H9 (cell line): ENCODE results near the gene PIK3R5. TPM values are rescaled to one million over a fixed set of nuclear protein-coding genes. Genes with fewer than 3 reads are reported as not detected.

ENCODE experiments used
- DNase-seq: peaks from one replicate; pipeline ENCODE4 v3.0.0-alpha.2; 2017
- H2AFZ ChIP-seq: one replicate; pipeline ENCODE4 v1.6.1; 2013; ENCODE audit warnings: mild to moderate bottlenecking, low read length, control low read depth, moderate library complexity
- H2AK5ac ChIP-seq: 2 replicates; pipeline ENCODE4 v1.6.1; 2013; ENCODE audit warnings: low read length, control low read depth, mixed read lengths; ENCODE audit not compliant: insufficient read length
- H2BK120ac ChIP-seq: one replicate; pipeline ENCODE4 v1.6.1; 2013; ENCODE audit warnings: low read depth, mild to moderate bottlenecking, low read length, control low read depth, inconsistent platforms; ENCODE audit not compliant: poor library complexity, severe bottlenecking
- H2BK12ac ChIP-seq: 2 replicates; pipeline ENCODE4 v1.6.1; 2013; ENCODE audit warnings: low read length, control low read depth, mixed read lengths, low read depth; ENCODE audit not compliant: insufficient read length
- H2BK15ac ChIP-seq: 2 replicates; pipeline ENCODE4 v1.6.1; 2013; ENCODE audit warnings: low read depth, low read length, control low read depth
- H2BK20ac ChIP-seq: one replicate; pipeline ENCODE4 v1.6.1; 2013; ENCODE audit warnings: low read depth, mild to moderate bottlenecking, low read length, control low read depth, inconsistent platforms; ENCODE audit not compliant: poor library complexity, severe bottlenecking
- H2BK5ac ChIP-seq: 2 replicates; pipeline ENCODE4 v1.6.1; 2013; ENCODE audit warnings: low read length, control low read depth, mixed read lengths; ENCODE audit not compliant: insufficient read length
- H3K14ac ChIP-seq: 2 replicates; pipeline ENCODE4 v1.6.1; 2013; ENCODE audit warnings: low read length, control low read depth; ENCODE audit not compliant: insufficient read depth
- H3K18ac ChIP-seq: 2 replicates; pipeline ENCODE4 v1.6.1; 2013; ENCODE audit warnings: low read depth, mild to moderate bottlenecking, mixed read lengths, low read length, control low read depth; ENCODE audit not compliant: insufficient read length
- H3K23ac ChIP-seq: 2 replicates; pipeline ENCODE4 v1.6.1; 2013; ENCODE audit warnings: low read length, control low read depth, mixed read lengths, low read depth; ENCODE audit not compliant: insufficient read length
- H3K23me2 ChIP-seq: 2 replicates; pipeline ENCODE4 v1.6.1; 2013; ENCODE audit warnings: low read depth, mild to moderate bottlenecking, mixed read lengths, low read length, control low read depth; ENCODE audit not compliant: insufficient read length, poor library complexity, severe bottlenecking
- H3K27ac ChIP-seq: 2 replicates; pipeline ENCODE4 v1.5.1; 2013; ENCODE audit warnings: low read length, control low read depth, mixed read lengths, low read depth; ENCODE audit not compliant: insufficient read length
- H3K27me3 ChIP-seq: 2 replicates; pipeline ENCODE4 v1.6.1; 2013; ENCODE audit warnings: low read length, control low read depth, inconsistent platforms; ENCODE audit not compliant: insufficient read depth
- H3K4ac ChIP-seq: 2 replicates; pipeline ENCODE4 v1.6.1; 2013; ENCODE audit warnings: low read depth, mild to moderate bottlenecking, control low read depth, inconsistent platforms, low read length, moderate library complexity
- H3K4me1 ChIP-seq: 2 replicates; pipeline ENCODE4 v1.6.1; 2013; ENCODE audit warnings: low read length, control low read depth, inconsistent platforms; ENCODE audit not compliant: insufficient read depth
- H3K4me2 ChIP-seq: 2 replicates; pipeline ENCODE4 v1.6.1; 2013; ENCODE audit warnings: low read length, control low read depth, mixed read lengths; ENCODE audit not compliant: insufficient read length, insufficient read depth
- H3K56ac ChIP-seq: 2 replicates; pipeline ENCODE4 v1.6.1; 2013; ENCODE audit warnings: low read depth, mild to moderate bottlenecking, mixed read lengths, low read length, control low read depth; ENCODE audit not compliant: insufficient read length
- H3K79me1 ChIP-seq: 2 replicates; pipeline ENCODE4 v1.6.1; 2013; ENCODE audit warnings: low read depth, mild to moderate bottlenecking, moderate library complexity, low read length, control low read depth, inconsistent platforms; ENCODE audit not compliant: insufficient read depth, poor library complexity, severe bottlenecking
- H3K79me2 ChIP-seq: 2 replicates; pipeline ENCODE4 v1.6.1; 2013; ENCODE audit warnings: low read length, control low read depth, inconsistent platforms; ENCODE audit not compliant: insufficient read depth
- H3K9ac ChIP-seq: 2 replicates; pipeline ENCODE4 v1.6.1; 2013; ENCODE audit warnings: low read length, control low read depth, mixed read lengths; ENCODE audit not compliant: insufficient read length; ENCODE audit errors: extremely low read depth
- H3K9me3 ChIP-seq: one replicate; pipeline ENCODE4 v1.6.1; 2013; ENCODE audit warnings: low read depth, low read length, inconsistent platforms; ENCODE audit not compliant: control insufficient read depth
- H3T11ph ChIP-seq: one replicate; pipeline ENCODE4 v1.6.1; 2013; ENCODE audit warnings: mild to moderate bottlenecking, low read length, control low read depth, inconsistent platforms
- H4K20me1 ChIP-seq: one replicate; pipeline ENCODE4 v1.6.1; 2013; ENCODE audit not compliant: control insufficient read depth, insufficient read length, insufficient read depth
- H4K5ac ChIP-seq: 2 replicates; pipeline ENCODE4 v1.6.1; 2013; ENCODE audit warnings: low read depth, mild to moderate bottlenecking, mixed read lengths, low read length, control low read depth; ENCODE audit not compliant: insufficient read length
- H4K8ac ChIP-seq: replicated peaks from 2 replicates; pipeline ENCODE4 v1.6.1; 2013; ENCODE audit warnings: low read length, control low read depth, mixed read lengths, low read depth; ENCODE audit not compliant: insufficient read length
- H4K91ac ChIP-seq: 2 replicates; pipeline ENCODE4 v1.6.1; 2013; ENCODE audit warnings: low read depth, mild to moderate bottlenecking, moderate library complexity, mixed read lengths, low read length, control low read depth; ENCODE audit not compliant: insufficient read length
- H3K27ac Mint-ChIP-seq, 3 experiments: 2 replicates in 2 of 3; 3 replicates in 1 of 3; pipeline ENCODE4 v1.8.0; 2020 to 2021; ENCODE audit warnings: mixed read lengths in 3 of 3, mild to moderate bottlenecking in 1 of 3, moderate library complexity in 1 of 3
- H3K27me3 Mint-ChIP-seq: 2 replicates; pipeline ENCODE4 v1.8.0; 2021; ENCODE audit warnings: low read depth, mild to moderate bottlenecking, moderate library complexity, mixed read lengths
- H3K36me3 Mint-ChIP-seq, 3 experiments: 2 replicates in 2 of 3; 3 replicates in 1 of 3; pipeline ENCODE4 v1.8.0; 2020 to 2021; ENCODE audit warnings: low read depth in 3 of 3, mixed read lengths in 3 of 3; ENCODE audit not compliant: insufficient read depth in 1 of 3
- H3K4me1 Mint-ChIP-seq, 2 experiments: 2 replicates each; pipeline ENCODE4 v1.8.0; 2020; ENCODE audit warnings: mixed read lengths in 2 of 2
- H3K4me3 Mint-ChIP-seq, 2 experiments: 2 replicates in 1 of 2; 3 replicates in 1 of 2; pipeline ENCODE4 v1.8.0; 2020 to 2021; ENCODE audit warnings: mild to moderate bottlenecking in 2 of 2, mixed read lengths in 2 of 2, moderate library complexity in 1 of 2
- H3K9me3 Mint-ChIP-seq, 2 experiments: 2 replicates in 1 of 2; 3 replicates in 1 of 2; pipeline ENCODE4 v1.8.0; 2020; ENCODE audit warnings: mild to moderate bottlenecking in 2 of 2, mixed read lengths in 2 of 2, moderate library complexity in 1 of 2
- WGBS: extraction: QIAGEN DNeasy Blood & Tissue Kit; methylation state at CpG from one replicate; pipeline ENCODE4 v1.1.7; 2013; ENCODE audit warnings: missing lambda C conversion rate, low lambda C conversion rate, mixed read lengths; ENCODE audit not compliant: insufficient read length; ENCODE audit errors: extremely low coverage; 5-methylcytosine and 5-hydroxymethylcytosine counted together
- total RNA-seq: library from RNA; stranded (reverse); gene quantifications from 2 replicates; pipeline ENCODE4 v1.2.1, GENCODE V29; 2021
- TF ChIP-seq, protein P1 (sequence below): fragments of 200-600 bp; sonication (generic); conservative IDR thresholded peaks from 3 replicates; pipeline ENCODE4 v1.8.0; 2021; ENCODE audit warnings: antibody characterized with exemption, mild to moderate bottlenecking

PIK3R5 gene
- total RNA-seq, 1 experiment from 2014 or later = 1.4 TPM

DNA sequence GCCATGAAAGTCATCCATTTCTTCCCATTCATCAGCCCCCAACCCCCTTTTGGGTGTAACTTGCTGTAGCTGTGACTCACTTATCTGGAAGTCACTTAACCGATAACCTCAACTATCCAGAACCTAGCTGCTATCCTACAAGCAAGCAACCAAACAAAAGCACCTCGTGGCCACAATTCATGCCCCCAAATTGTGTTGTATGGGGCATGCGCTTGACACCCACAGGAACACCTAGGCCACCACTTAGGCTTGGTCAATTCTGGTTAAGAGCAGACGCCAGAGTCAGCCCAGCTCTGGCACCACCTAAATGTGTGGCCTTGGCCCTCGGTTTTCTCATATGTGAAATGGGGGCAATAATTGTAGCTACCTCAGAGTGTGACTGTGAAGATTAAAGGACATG, 3.7 kb downstream of the PIK3R5 start:
- no CpG with 5 or more reads among the region's 5 CpGs for WGBS
- Histone ChIP-seq H4K5ac (no peak overlapping the region), H3K56ac (no peak overlapping the region), H3K4me2 (no peak overlapping the region), H3K9me3 (no peaks in the 10 kb centered on the region), H4K20me1 (no peaks in the 10 kb centered on the region), H2BK12ac (no peak overlapping the region), H3K23me2 (peaks cover 6% of the 10 kb centered on the region), H2AFZ (no peak overlapping the region), H3K23ac (no peak overlapping the region), H3T11ph (no peak overlapping the region), H3K79me1 (no peaks in the 10 kb centered on the region), H3K4me1 (peaks cover 2% of the 10 kb centered on the region; the same call in 1 of the 2 replicates), H2BK120ac (no peak overlapping the region), H3K9ac (no peak overlapping the region), H4K91ac (no peak overlapping the region), H2BK20ac (no peak overlapping the region), H2BK5ac (no peak overlapping the region), H2AK5ac (no peak overlapping the region), H4K8ac (no peak overlapping the region), H2BK15ac (no peak overlapping the region), H3K18ac (no peak overlapping the region), H3K27me3 (0 out of 2 replicates have a peak, but pooled peaks cover 2% of the 10 kb centered on the region), H3K14ac (no peak overlapping the region), H3K4ac (no peak overlapping the region), H3K79me2 (no peaks in the 10 kb centered on the region), H3K27ac (no peak overlapping the region)
- peaks cover 35% of the 10 kb centered on the region for H3K27me3 Mint-ChIP-seq
- peaks cover 0 to 3% of the 10 kb centered on the region in 2 experiments; a peak in 2 of 5 replicates for H3K9me3 Mint-ChIP-seq
- H3K4me1 Mint-ChIP-seq = peaks cover 11 to 19% of the 10 kb centered on the region in 2 experiments
- H3K27ac Mint-ChIP-seq = no peak overlapping the region
- no peak overlapping the region for H3K4me3 Mint-ChIP-seq
- H3K36me3 Mint-ChIP-seq = peaks cover 0 to 3% (median 2%) of the 10 kb centered on the region in 3 experiments; a peak in 3 of 7 replicates
- TF ChIP-seq, protein P1, sequence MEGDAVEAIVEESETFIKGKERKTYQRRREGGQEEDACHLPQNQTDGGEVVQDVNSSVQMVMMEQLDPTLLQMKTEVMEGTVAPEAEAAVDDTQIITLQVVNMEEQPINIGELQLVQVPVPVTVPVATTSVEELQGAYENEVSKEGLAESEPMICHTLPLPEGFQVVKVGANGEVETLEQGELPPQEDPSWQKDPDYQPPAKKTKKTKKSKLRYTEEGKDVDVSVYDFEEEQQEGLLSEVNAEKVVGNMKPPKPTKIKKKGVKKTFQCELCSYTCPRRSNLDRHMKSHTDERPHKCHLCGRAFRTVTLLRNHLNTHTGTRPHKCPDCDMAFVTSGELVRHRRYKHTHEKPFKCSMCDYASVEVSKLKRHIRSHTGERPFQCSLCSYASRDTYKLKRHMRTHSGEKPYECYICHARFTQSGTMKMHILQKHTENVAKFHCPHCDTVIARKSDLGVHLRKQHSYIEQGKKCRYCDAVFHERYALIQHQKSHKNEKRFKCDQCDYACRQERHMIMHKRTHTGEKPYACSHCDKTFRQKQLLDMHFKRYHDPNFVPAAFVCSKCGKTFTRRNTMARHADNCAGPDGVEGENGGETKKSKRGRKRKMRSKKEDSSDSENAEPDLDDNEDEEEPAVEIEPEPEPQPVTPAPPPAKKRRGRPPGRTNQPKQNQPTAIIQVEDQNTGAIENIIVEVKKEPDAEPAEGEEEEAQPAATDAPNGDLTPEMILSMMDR = no peak
- no peak for DNase-seq
